GM10847 (cell line): ENCODE data around the gene CALD1.

Experiments
- POLR2A ChIP-seq: IDR thresholded peaks from 2 replicates; pipeline ENCODE4 v1.6.1; 2011; ENCODE audit not compliant: insufficient read length; ENCODE audit errors: extremely low read depth

CALD1 gene

GRCh38 chr7:134777470-134777869 lies 2.0 kb upstream of the CALD1 start:
- TF ChIP-seq POLR2A = no peak

- TF ChIP-seq POLR2A = no peak
Measured at GRCh38 chr7:134777908-134778580, 1.4 kb upstream of the CALD1 start.

- TF ChIP-seq POLR2A = no peak
Measured at GRCh38 chr7:134779741-134780065, 269 bp downstream of the CALD1 start.

GRCh38 chr7:134780166-134780828 lies 863 bp downstream of the CALD1 start:
- no peak for TF ChIP-seq POLR2A

- TF ChIP-seq POLR2A = no peak
Measured at GRCh38 chr7:134781171-134781570, 1.7 kb downstream of the CALD1 start.

- no peak for TF ChIP-seq POLR2A
Measured at GRCh38 chr7:134782121-134782623, 2.7 kb downstream of the CALD1 start.

GRCh38 chr7:134783294-134784069 lies 4.0 kb downstream of the CALD1 start:
- no peak for TF ChIP-seq POLR2A

- TF ChIP-seq POLR2A = no peak
Measured at GRCh38 chr7:134784251-134785049, 5.0 kb downstream of the CALD1 start.

GRCh38 chr7:134785842-134786241 lies 6.4 kb downstream of the CALD1 start:
- no peak for TF ChIP-seq POLR2A

- no peak for TF ChIP-seq POLR2A
Measured at GRCh38 chr7:134787064-134787463, 7.6 kb downstream of the CALD1 start.

- TF ChIP-seq POLR2A = no peak
Measured at GRCh38 chr7:134787720-134788119, 8.3 kb downstream of the CALD1 start.

- TF ChIP-seq POLR2A = no peak
Measured at GRCh38 chr7:134788191-134788590, 8.8 kb downstream of the CALD1 start.

GRCh38 chr7:134789967-134790685 lies 10.7 kb downstream of the CALD1 start:
- no peak for TF ChIP-seq POLR2A

- no peak for TF ChIP-seq POLR2A
Measured at GRCh38 chr7:134792968-134793367, 13.5 kb downstream of the CALD1 start.

- no peak for TF ChIP-seq POLR2A
Measured at GRCh38 chr7:134795231-134795630, 15.8 kb downstream of the CALD1 start.
